Stimulated activated CD4-positive, alpha-beta T cell treated with anti-CD3 and anti-CD28 coated beads, TNF-alpha, amount 100 ng/mL, for 24 hours (primary cell): ENCODE data around the gene XRCC4.
"Not testable (repeated sequence)": the region's sequence is repeated elsewhere in the genome, so short reads cannot be mapped to it uniquely, and the experiment has no call there.

ENCODE experiments used
- DNase-seq, 3 experiments: peaks; one replicate each; pipeline ENCODE4 v3.0.0-alpha.2; 2020; ENCODE audit warnings: low read depth in 3 of 3

XRCC4 gene

GRCh38 chr5:83177803-83178202 is 100.5 kb downstream of the XRCC4 start:
- DNase-seq, result no peak

- no peak for DNase-seq
Measured at GRCh38 chr5:83179966-83180365, 102.6 kb downstream of the XRCC4 start.

GRCh38 chr5:83184534-83184933 is 107.2 kb downstream of the XRCC4 start:
- no peak for DNase-seq

GRCh38 chr5:83192947-83193346 is 115.6 kb downstream of the XRCC4 start:
- no peak for DNase-seq

- no peak for DNase-seq
Measured at GRCh38 chr5:83197326-83197967, 120.1 kb downstream of the XRCC4 start.

- no peak for DNase-seq
Measured at GRCh38 chr5:83199126-83199525, 121.8 kb downstream of the XRCC4 start.

- no peak for DNase-seq
Measured at GRCh38 chr5:83204651-83205050, 127.3 kb downstream of the XRCC4 start.

GRCh38 chr5:83209963-83210362 is 132.6 kb downstream of the XRCC4 start:
- DNase-seq, result no peak

- DNase-seq, result no peak
Measured at GRCh38 chr5:83219077-83219476, 141.7 kb downstream of the XRCC4 start.

GRCh38 chr5:83219495-83219894 is 142.1 kb downstream of the XRCC4 start:
- DNase-seq, result no peak

- DNase-seq, result no peak
Measured at GRCh38 chr5:83220331-83220730, 143.0 kb downstream of the XRCC4 start.

GRCh38 chr5:83222906-83223305 is 145.6 kb downstream of the XRCC4 start:
- no peak for DNase-seq

GRCh38 chr5:83227611-83228010 is 150.3 kb downstream of the XRCC4 start:
- DNase-seq, result no peak

- DNase-seq, result no peak
Measured at GRCh38 chr5:83230511-83230910, 153.2 kb downstream of the XRCC4 start.

GRCh38 chr5:83244516-83244915 is 167.2 kb downstream of the XRCC4 start:
- no peak for DNase-seq

- DNase-seq, result no peak
Measured at GRCh38 chr5:83245037-83245436, 167.7 kb downstream of the XRCC4 start.

GRCh38 chr5:83246071-83246470 is 168.7 kb downstream of the XRCC4 start:
- DNase-seq, result no peak

GRCh38 chr5:83249156-83249555 is 171.8 kb downstream of the XRCC4 start:
- DNase-seq, result no peak

GRCh38 chr5:83251849-83252248 is 174.5 kb downstream of the XRCC4 start:
- no peak for DNase-seq

GRCh38 chr5:83253720-83254119 is 176.4 kb downstream of the XRCC4 start:
- DNase-seq, result no peak

GRCh38 chr5:83255268-83255667 is 177.9 kb downstream of the XRCC4 start:
- DNase-seq, result no peak

- no peak for DNase-seq
Measured at GRCh38 chr5:83256091-83256780, 178.9 kb downstream of the XRCC4 start.

- not testable (repeated sequence) for DNase-seq
Measured at GRCh38 chr5:83257684-83258083, 180.3 kb downstream of the XRCC4 start.

GRCh38 chr5:83265318-83265717 is 188.0 kb downstream of the XRCC4 start:
- DNase-seq, result no peak
